Astrocyte (in vitro differentiated cells and primary cell): ENCODE results near the gene CNTNAP2. TPM values are rescaled to one million over a fixed set of nuclear protein-coding genes. Genes with fewer than 3 reads are reported as not detected.

Experiments used
- DNase-seq: peaks from one replicate; pipeline ENCODE4 v3.0.0-alpha.2; 2010; ENCODE audit warnings: low read depth
- FAIRE-seq: peaks from 2 replicates; lab custom pipeline; 2011; peaks lifted over from hg19 to GRCh38; lab: Jason Lieb, UNC
- H2AFZ ChIP-seq: 2 replicates; pipeline ENCODE4 v1.6.0; 2012; ENCODE audit warnings: low read depth, low read length, inconsistent platforms
- H3K27ac ChIP-seq: 2 replicates; pipeline ENCODE4 v1.5.1; 2011; ENCODE audit warnings: low read depth, low read length, inconsistent platforms
- H3K27me3 ChIP-seq: 2 replicates; pipeline ENCODE4 v1.6.0; 2011; ENCODE audit warnings: low read length, inconsistent platforms; ENCODE audit not compliant: insufficient read depth
- H3K36me3 ChIP-seq: 2 replicates; pipeline ENCODE4 v1.5.1; 2011; ENCODE audit warnings: low read length, inconsistent platforms; ENCODE audit not compliant: insufficient read depth
- H3K4me1 ChIP-seq: 2 replicates; pipeline ENCODE4 v1.5.1; 2011; ENCODE audit warnings: low read length, inconsistent platforms; ENCODE audit not compliant: insufficient read depth
- H3K4me2 ChIP-seq: 2 replicates; pipeline ENCODE4 v1.6.0; 2012; ENCODE audit warnings: low read length, inconsistent platforms
- H3K4me3 ChIP-seq: 2 replicates; pipeline ENCODE4 v1.5.1; 2011; ENCODE audit warnings: low read depth, mild to moderate bottlenecking, low read length, inconsistent platforms; ENCODE audit not compliant: insufficient read depth
- H3K79me2 ChIP-seq: 2 replicates; pipeline ENCODE4 v1.6.0; 2012; ENCODE audit warnings: mild to moderate bottlenecking, low read length, inconsistent platforms; ENCODE audit not compliant: insufficient read depth
- H3K9ac ChIP-seq: 2 replicates; pipeline ENCODE4 v1.6.0; 2012; ENCODE audit warnings: mild to moderate bottlenecking, low read length, inconsistent platforms
- H3K9me3 ChIP-seq: 2 replicates; pipeline ENCODE4 v1.5.1; 2012; ENCODE audit warnings: low read depth, mild to moderate bottlenecking, low read length, inconsistent platforms; ENCODE audit not compliant: insufficient read depth
- H4K20me1 ChIP-seq: 2 replicates; pipeline ENCODE4 v1.6.0; 2012; ENCODE audit warnings: low read length, inconsistent platforms; ENCODE audit not compliant: insufficient read depth
- H3K27ac Mint-ChIP-seq: one replicate; pipeline ENCODE4 v1.8.0; 2021; ENCODE audit warnings: mild to moderate bottlenecking, mixed read lengths; ENCODE audit not compliant: unreplicated experiment
- H3K27me3 Mint-ChIP-seq: one replicate; pipeline ENCODE4 v1.8.0; 2021; ENCODE audit warnings: low read depth, mixed read lengths; ENCODE audit not compliant: unreplicated experiment
- H3K36me3 Mint-ChIP-seq: one replicate; pipeline ENCODE4 v1.8.0; 2021; ENCODE audit warnings: low read depth, mixed read lengths; ENCODE audit not compliant: unreplicated experiment
- H3K4me1 Mint-ChIP-seq: one replicate; pipeline ENCODE4 v1.8.0; 2021; ENCODE audit warnings: low read depth, mixed read lengths; ENCODE audit not compliant: unreplicated experiment
- H3K4me3 Mint-ChIP-seq: one replicate; pipeline ENCODE4 v1.8.0; 2021; ENCODE audit warnings: mild to moderate bottlenecking, moderate library complexity, mixed read lengths; ENCODE audit not compliant: unreplicated experiment
- H3K9me3 Mint-ChIP-seq: one replicate; pipeline ENCODE4 v1.8.0; 2021; ENCODE audit warnings: mild to moderate bottlenecking, mixed read lengths; ENCODE audit not compliant: unreplicated experiment
- EZH2 ChIP-seq: IDR thresholded peaks from 2 replicates; pipeline ENCODE4 v1.6.1; 2012; ENCODE audit warnings: mild to moderate bottlenecking, low read length, inconsistent platforms; ENCODE audit not compliant: insufficient read depth
- total RNA-seq: library from RNA; stranded (reverse); gene quantifications from 2 replicates; pipeline ENCODE4 v1.2.1, GENCODE V29; 2021
- TF ChIP-seq, protein P1 (sequence below): IDR thresholded peaks from 2 replicates; pipeline ENCODE4 v1.5.1; 2011; ENCODE audit warnings: low read depth, mild to moderate bottlenecking, inconsistent platforms, low read length, moderate library complexity; ENCODE audit not compliant: insufficient read depth

Gene CNTNAP2
- total RNA-seq, 1 donor from 2014 or later = 20.0 TPM

DNA sequence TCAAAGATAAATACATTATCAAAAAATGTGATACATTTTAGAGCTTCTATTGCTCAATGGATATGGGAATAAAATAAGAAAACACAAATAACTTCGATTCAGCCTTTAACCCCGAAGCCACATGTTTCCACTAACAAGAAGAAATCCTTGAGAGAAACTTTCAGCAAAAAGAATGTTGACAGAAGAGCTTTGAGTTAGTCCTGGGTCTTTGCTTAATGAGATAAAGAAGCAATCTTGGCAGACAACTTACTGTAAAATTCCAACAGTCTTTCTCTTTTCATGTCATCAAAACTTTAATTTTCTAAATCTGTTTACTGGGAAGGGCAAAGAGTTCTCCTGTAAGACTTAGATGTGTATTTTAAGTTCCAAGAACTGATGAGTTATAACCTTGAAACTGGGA, 810.2 kb downstream of the CNTNAP2 start:
- no peaks in the 10 kb centered on the region for H4K20me1 ChIP-seq
- Mint-ChIP-seq H3K27me3 (no peaks in the 10 kb centered on the region), H3K4me1 (peaks cover 14% of the 10 kb centered on the region), H3K9me3 (peaks cover 4% of the 10 kb centered on the region), H3K27ac (no peak overlapping the region), H3K4me3 (no peak overlapping the region), H3K36me3 (no peaks in the 10 kb centered on the region)
- no peaks in the 10 kb centered on the region for H3K36me3 ChIP-seq
- FAIRE-seq (no peak), DNase-seq (no peak)
- H3K79me2 ChIP-seq = no peaks in the 10 kb centered on the region
- H3K9me3 ChIP-seq = no peaks in the 10 kb centered on the region
- TF ChIP-seq EZH2 = no peak
- TF ChIP-seq, protein P1, sequence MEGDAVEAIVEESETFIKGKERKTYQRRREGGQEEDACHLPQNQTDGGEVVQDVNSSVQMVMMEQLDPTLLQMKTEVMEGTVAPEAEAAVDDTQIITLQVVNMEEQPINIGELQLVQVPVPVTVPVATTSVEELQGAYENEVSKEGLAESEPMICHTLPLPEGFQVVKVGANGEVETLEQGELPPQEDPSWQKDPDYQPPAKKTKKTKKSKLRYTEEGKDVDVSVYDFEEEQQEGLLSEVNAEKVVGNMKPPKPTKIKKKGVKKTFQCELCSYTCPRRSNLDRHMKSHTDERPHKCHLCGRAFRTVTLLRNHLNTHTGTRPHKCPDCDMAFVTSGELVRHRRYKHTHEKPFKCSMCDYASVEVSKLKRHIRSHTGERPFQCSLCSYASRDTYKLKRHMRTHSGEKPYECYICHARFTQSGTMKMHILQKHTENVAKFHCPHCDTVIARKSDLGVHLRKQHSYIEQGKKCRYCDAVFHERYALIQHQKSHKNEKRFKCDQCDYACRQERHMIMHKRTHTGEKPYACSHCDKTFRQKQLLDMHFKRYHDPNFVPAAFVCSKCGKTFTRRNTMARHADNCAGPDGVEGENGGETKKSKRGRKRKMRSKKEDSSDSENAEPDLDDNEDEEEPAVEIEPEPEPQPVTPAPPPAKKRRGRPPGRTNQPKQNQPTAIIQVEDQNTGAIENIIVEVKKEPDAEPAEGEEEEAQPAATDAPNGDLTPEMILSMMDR = no peak
- H3K27ac ChIP-seq = no peak overlapping the region
- H3K9ac ChIP-seq = no peak overlapping the region
- no peaks in the 10 kb centered on the region for H3K4me1 ChIP-seq
- no peak overlapping the region for H2AFZ ChIP-seq
- H3K27me3 ChIP-seq = no peaks in the 10 kb centered on the region
- no peak overlapping the region for H3K4me2 ChIP-seq
- no peak overlapping the region for H3K4me3 ChIP-seq

DNA sequence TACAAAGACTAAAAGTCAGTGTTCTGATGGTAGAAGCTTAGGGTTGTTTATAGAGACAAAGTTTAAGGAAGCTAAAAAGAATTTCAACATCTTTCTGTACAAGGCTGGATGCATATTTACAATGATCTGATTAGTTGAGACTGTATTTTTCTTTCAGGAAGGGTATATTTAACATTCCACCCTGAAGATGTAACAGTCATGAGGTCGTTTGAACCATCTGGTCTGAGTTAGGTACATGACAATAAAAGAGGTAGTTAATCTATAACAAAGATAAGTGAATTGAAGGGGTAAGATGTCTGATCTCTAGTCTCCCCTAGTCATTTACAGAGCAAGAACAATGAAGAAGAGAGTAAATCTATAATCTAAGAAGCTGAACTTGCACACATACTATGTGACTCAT, 821.2 kb downstream of the CNTNAP2 start:
- no peak for DNase-seq
- H3K4me2 ChIP-seq = no peak overlapping the region
- H3K27me3 ChIP-seq = no peaks in the 10 kb centered on the region
- no peaks in the 10 kb centered on the region for H4K20me1 ChIP-seq
- Mint-ChIP-seq H3K27ac (no peak overlapping the region), H3K36me3 (no peaks in the 10 kb centered on the region), H3K27me3 (no peaks in the 10 kb centered on the region), H3K4me3 (no peak overlapping the region), H3K9me3 (peaks cover 5% of the 10 kb centered on the region), H3K4me1 (peaks cover 3% of the 10 kb centered on the region)
- H3K27ac ChIP-seq = no peak overlapping the region
- H2AFZ ChIP-seq = no peak overlapping the region
- H3K4me1 ChIP-seq = no peaks in the 10 kb centered on the region
- no peak for TF ChIP-seq EZH2
- TF ChIP-seq, protein P1 = no peak
- H3K9me3 ChIP-seq = no peaks in the 10 kb centered on the region
- FAIRE-seq = no peak
- no peak overlapping the region for H3K9ac ChIP-seq
- no peak overlapping the region for H3K4me3 ChIP-seq
- no peaks in the 10 kb centered on the region for H3K79me2 ChIP-seq
- H3K36me3 ChIP-seq = no peaks in the 10 kb centered on the region

DNA sequence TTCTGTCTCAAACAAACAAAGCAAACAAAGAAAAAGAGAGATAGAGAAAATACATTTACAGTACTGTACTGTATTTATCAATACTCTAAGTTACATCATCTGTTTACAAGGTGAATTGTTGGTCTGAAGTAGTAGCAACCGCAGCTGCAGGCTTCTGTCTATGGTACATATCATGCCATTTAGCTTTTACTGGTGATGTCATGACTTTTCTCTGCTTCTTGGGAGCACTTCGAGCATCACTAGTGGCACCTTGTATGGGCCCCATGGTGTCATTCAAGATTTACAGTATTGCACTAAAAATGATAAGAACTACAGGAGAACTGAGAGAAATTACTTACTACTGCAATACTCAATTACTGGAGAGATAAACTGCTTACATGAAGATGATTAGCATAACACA, 826.9 kb downstream of the CNTNAP2 start:
- Mint-ChIP-seq H3K36me3 (no peaks in the 10 kb centered on the region), H3K27ac (no peak overlapping the region), H3K27me3 (no peaks in the 10 kb centered on the region), H3K4me3 (no peak overlapping the region), H3K9me3 (peaks cover 7% of the 10 kb centered on the region), H3K4me1 (no peaks in the 10 kb centered on the region)
- no peak overlapping the region for H3K9ac ChIP-seq
- TF ChIP-seq, protein P1 = no peak
- TF ChIP-seq EZH2 = no peak
- no peaks in the 10 kb centered on the region for H3K4me1 ChIP-seq
- DNase-seq = no peak
- H3K4me2 ChIP-seq = no peak overlapping the region
- H2AFZ ChIP-seq = no peak overlapping the region
- no peaks in the 10 kb centered on the region for H3K79me2 ChIP-seq
- FAIRE-seq = no peak
- no peaks in the 10 kb centered on the region for H4K20me1 ChIP-seq
- H3K27me3 ChIP-seq = no peaks in the 10 kb centered on the region
- H3K4me3 ChIP-seq = no peak overlapping the region
- no peaks in the 10 kb centered on the region for H3K36me3 ChIP-seq
- H3K9me3 ChIP-seq = no peaks in the 10 kb centered on the region
- H3K27ac ChIP-seq = no peak overlapping the region
